ENCODE measurements around the gene DEGS1.

Gene DEGS1

DNA sequence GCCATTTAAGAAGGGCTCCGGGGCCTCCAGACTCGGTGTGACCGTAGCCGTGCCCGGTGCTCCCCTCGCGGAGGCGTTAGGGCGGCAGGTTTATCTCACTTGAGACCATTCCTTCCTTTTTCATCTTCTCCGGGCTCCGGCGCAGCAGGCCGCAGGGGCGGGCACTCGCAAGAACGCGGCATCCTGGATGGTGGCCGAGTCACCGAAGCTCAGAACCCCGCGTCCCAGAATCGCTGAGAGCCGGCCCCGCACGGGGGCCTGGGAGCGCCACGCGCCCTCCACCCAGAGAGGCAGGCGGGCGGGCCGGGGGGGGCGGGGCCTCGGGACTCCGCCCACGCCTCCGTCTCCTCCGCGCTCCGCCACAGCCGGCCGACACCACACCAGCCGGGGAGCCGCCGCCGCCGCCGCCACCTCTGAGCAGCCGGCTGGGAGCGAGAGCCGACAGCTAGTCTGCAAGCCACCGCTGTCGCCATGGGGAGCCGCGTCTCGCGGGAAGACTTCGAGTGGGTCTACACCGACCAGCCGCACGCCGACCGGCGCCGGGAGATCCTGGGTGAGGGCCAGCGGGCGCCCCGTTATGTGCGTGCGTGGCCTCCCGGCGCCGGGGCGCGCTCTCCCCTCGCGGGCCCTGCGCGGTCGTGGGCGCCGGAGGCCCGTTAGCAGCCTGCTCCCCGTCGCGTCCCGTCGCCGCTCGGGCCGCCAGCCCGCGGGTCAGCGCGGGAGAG is at the start of gene DEGS1:
TSS of gene DEGS1 (plus strand) at position 375 of the 725 bp plus-strand sequence. CDS start at position 472, 97 bp downstream.
- peak within 1 kb of the TSS; percentile 54 to 97 (median 90) for H3K4me3 ChIP-seq
- H3K27ac ChIP-seq: peak within 1 kb of the TSS; percentile 86 to 98 (median 94)

DNA sequence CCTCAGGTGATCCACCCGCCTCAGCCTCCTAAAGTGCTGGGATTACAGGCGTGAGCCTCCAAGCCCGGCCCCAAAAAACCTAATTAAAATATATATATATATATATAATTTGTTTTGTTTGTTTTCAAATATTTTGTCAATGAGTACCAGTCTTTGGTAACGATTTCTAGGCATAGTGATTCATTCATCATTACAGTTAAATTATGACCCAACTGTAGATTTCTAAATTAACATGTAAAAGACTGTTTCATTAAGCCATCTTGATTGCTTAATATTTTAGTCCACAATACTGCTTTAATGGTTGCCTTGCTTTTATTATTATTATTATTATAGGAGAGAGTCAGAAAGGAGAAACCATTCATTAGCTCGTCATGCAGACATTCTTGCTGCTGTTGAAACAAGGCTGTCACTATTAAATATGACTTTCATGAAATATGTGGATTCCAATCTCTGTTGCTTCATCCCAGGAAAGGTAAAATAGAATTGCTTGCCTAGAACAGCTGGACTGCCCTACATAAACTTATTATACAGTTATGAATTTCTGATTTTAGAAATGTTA is 49.2 kb upstream of the DEGS1 start:
- Histone ChIP-seq H3K4me3 (no peak overlapping the region), H3K27ac (no peak overlapping the region)

DNA sequence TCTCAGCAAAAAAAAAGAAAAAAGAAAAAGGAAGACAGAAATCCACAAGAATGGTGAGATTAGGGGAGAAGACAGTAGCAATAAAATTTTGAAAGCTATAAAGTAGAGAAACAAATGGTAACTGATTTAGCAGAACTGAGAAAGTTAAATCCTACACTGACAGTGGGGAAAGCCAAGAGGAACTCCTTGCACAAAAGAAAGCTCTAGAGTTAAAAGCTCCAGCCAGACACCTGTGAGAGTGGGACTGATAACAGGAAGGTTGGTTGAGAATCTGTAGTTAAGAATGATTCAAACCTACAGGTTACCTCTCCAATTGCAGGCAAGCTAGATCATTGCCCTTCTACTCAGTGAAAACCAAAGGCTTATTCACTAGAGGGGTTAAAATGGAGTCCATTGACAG is 45.5 kb upstream of the DEGS1 start:
- H3K27ac ChIP-seq: no peak overlapping the region
- no peak overlapping the region for H3K4me3 ChIP-seq

DNA sequence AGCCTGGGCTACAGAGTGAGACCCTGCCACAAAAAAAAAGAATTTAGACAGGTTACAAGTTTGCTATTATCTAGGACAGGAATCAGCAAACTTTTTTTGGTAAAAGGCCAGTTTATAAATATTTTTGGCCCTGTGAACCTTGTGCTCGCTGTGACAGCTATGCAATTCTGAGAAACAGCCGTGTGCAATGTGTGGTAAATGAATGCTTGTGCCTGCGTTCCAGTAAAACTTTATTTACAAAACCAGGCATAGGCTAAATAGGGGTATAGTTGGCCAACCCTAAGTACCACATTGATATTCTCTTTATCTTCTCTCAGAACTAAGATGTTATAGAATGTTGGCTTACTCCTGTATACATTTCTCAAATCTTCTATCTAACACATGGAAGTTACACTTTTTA is 44.8 kb upstream of the DEGS1 start:
- no peak overlapping the region for H3K27ac ChIP-seq

DNA sequence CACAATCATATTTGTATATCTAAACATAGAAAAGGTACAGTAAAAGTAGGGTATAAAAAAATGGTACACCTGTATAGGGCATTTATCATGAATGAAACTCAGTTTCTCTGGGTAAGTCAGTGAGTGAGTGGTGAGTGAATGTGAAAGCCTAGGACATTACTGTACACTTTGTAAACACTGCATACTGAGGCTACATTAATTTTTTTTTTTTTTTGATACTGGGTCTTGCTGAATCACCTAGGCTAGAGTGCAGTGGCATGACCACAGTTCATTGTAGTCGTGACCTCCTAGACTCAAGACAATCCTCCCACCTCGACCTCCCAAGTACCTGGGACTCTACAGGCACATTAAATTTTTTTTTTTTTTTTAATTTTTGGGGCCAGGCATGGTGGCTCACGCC is 41.3 kb upstream of the DEGS1 start:
- H3K27ac ChIP-seq: no peak overlapping the region
- H3K4me3 ChIP-seq: no peak overlapping the region

More for the DNA sequence above, 44.8 kb upstream of the DEGS1 start:
- no peak overlapping the region for H3K4me3 ChIP-seq

DNA sequence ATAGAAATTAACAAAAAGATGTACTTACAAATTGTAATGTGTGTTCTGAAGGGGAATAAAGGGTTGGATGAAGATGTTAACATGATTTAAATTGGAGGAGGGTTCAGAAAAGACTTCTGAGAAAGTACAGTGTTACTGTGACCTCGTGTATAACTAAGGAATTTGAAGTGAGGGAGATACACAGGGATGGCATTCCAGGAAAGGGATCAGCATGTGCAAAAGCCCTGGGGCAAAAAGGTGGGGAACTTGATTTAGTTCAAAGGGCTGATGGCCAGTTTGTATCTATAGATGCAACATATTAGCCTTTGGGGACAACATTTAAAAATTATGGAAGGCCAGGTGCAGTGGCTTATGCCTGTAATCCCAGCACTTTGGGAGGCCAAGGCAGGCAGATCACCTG is 33.3 kb upstream of the DEGS1 start:
- Histone ChIP-seq H3K4me3 (no peak overlapping the region), H3K27ac (no peak overlapping the region)

DNA sequence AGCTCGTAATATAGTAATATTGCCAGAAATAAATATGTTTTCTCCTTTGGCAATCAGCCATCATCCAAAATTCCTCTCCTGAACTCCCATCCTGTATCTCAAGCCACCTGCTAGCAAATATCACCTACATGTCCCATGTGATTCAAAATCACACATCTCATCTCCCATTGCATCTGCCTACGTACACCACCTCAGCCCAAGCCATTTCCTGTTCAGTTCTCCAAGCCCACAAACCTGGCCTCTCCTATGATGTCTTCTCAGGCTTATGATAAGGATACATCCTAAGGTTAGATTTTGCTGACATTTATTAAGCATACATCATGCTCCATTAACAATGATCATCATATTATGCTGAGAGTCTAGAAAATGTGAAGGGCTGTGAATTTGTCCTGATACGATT is 31.9 kb upstream of the DEGS1 start:
- H3K27ac ChIP-seq: no peak overlapping the region
- H3K4me3 ChIP-seq: no peak overlapping the region

DNA sequence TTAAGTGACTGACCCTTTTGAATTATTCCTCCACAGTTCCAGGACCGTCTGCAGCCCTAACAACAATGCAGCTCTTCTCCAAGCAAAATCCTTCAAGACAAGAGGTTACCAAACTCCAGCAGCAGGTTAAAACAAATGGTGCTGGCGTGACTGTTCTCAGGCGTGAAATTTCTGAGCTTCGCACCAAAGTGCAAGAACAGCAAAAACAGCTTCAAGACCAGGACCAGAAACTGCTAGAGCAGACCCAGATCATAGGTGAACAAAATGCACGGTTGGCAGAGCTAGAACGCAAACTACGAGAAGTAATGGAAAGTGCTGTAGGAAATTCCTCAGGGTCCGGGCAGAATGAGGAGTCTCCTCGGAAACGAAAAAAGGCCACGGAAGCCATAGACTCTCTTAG is 25.7 kb upstream of the DEGS1 start:
- Histone ChIP-seq H3K27ac (no peak overlapping the region), H3K4me3 (no peak overlapping the region)

DNA sequence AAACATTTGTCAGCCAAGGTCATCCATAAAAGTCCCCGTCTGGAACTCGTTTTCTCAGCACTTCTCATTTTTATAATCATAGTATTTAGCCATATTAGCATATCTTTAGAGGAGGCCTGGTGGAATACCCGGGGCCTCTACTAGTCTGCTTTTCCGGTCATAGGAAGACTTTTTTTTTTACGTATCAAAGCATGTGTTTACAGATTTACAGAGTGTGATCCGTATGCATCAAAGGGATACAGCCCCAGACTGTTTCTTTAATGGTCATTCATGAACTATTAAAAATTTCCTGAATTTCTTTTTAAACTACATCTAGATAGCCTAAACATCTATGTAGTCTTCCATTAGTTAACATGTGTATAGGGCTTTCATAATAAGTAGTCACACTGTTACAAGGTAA is 23.5 kb upstream of the DEGS1 start:
- H3K27ac ChIP-seq: no peak overlapping the region
- no peak overlapping the region for H3K4me3 ChIP-seq

DNA sequence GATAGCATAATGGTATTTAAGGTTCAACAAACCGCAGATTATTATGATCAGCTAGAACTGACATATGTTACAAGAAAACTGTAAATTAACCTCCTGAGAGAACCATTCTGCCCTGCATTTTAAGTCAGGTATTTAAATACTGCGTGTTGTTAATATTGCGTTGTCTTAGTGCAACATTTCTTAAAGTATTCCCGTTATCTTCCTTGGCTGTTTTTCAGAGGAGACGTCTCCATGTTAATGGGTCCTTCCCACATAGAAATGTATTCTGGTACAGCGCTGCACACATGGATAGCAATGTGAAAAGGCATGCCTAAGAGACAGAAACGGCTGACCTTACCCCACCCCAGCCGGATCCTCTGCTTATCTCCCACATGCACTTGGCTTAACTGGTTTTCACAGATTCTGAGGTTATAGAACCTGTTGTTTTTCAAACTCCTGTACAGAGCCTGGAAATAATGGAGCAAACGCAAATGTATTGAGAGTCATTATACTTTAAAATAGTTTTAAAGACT is 22.8 kb upstream of the DEGS1 start:
- H3K4me3 ChIP-seq: no peak overlapping the region
- no peak overlapping the region for H3K27ac ChIP-seq

DNA sequence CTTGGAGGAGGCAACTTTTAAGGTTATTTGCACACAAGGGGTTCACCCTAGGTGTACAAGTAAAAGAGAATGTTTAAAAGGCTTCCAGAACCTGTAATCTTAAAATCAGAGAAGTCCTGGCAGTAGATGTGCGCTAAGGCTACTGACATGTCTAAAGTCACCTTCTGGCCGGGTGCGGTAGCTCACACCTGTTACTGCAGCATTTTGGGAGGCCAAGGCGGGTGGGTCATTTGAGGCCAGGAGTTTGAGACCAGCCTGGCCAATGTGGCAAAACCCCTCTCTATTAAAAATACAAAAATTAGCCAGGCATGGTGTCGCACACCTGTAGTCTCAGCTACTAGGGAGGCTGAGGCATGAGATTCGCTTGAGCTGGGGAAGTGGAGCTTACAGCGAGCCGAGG is 20.3 kb upstream of the DEGS1 start:
- no peak overlapping the region for H3K4me3 ChIP-seq
- H3K27ac ChIP-seq: no peak overlapping the region

DNA sequence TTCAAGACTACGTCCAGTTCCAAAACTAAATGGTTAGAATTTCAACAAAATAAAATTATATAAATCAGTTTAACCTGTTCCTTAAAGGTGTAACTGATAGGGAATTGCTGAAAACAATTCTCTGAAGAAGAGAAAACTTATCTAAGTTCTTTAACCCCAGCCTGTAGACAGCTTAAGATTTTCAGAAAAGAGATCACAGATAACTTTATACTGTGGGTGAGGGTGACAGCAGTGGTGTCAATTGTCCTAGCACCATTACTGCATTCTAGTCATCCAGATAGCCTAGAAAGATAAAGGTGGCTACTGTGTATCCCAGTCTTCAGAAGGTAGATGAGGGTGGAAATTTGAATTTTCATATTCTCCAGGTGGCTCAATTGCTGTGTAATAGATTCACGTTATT is 19.7 kb upstream of the DEGS1 start:
- H3K4me3 ChIP-seq: no peak overlapping the region
- no peak overlapping the region for H3K27ac ChIP-seq

DNA sequence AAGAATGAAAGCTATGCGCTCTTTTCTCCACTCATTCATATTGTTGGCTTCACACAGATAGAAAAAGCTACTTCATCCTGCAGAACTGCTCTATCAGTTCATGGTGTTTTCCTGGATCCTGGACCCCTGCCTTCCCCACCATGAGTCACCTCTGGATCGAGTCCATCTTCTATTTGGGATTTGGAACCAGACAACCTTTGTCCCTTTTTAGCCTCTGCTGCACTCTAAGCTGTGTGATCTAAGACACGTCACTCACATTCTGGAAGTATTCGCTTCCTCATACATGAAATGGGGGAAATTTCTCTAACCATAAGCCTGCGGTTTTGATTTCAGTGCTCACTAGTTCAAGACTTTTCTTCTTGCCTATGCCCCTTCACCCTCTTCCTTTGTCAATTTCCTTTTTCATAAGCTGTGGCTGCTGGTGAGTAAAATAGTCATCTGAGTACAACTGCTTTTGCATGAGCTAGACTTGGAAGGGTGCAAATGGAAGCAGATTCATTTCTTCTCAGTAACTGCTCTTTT is 14.1 kb upstream of the DEGS1 start:
- no peak overlapping the region for H3K4me3 ChIP-seq
- H3K27ac ChIP-seq: peak overlapping the region in 15 of 21 experiments; percentile 3 to 65 (median 28)

DNA sequence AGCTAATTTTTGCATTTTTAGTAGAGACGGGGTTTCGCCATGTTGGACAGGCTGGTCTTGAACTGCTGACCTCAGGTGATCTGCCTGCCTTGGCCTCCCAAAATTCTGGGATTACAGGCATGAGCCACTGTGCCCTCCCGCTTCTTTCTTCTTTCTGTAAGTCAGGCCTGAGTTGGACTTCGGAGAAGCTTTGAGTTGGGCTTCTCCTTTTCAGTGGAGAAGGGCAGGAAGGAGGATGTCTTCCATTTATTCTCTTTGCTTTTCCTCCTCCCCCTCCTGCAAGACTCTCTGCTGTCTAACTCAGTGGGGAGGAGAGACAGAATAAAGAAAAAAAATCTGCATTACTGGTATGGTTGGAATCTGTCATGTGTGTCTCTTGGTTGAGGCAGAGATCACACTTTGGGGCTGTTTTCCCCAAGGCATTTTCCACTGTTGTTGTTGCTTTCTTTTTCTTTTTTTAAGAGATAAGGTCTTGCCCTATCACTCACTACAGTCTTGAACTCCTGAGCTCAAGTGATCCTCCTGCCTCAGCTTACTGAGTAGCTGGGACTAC is 13.2 kb upstream of the DEGS1 start:
- Histone ChIP-seq H3K27ac (peak overlapping the region in 17 of 21 experiments; percentile 1 to 65 (median 26)), H3K4me3 (no peak overlapping the region)

DNA sequence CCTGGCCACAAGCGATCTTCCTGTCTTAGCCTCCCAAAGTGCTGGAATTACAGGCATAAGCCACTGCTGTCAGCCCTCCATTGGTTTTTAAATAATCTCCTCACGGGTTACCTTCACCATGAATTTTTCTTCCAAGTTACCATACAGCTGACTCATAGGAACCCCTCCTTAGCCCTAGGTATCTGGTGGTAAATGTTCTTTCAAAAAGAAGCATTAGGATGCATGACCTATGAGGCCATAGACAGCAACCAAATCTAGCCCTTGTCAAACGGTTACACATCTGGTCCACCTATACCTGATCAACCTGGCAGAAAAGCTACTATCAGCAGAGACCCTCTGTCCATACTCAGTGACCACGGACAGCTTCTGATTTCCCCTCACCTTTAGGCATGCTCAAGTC is 12.7 kb upstream of the DEGS1 start:
- Histone ChIP-seq H3K27ac (peak overlapping the region in 13 of 21 experiments; percentile 1 to 65 (median 26)), H3K4me3 (no peak overlapping the region)

DNA sequence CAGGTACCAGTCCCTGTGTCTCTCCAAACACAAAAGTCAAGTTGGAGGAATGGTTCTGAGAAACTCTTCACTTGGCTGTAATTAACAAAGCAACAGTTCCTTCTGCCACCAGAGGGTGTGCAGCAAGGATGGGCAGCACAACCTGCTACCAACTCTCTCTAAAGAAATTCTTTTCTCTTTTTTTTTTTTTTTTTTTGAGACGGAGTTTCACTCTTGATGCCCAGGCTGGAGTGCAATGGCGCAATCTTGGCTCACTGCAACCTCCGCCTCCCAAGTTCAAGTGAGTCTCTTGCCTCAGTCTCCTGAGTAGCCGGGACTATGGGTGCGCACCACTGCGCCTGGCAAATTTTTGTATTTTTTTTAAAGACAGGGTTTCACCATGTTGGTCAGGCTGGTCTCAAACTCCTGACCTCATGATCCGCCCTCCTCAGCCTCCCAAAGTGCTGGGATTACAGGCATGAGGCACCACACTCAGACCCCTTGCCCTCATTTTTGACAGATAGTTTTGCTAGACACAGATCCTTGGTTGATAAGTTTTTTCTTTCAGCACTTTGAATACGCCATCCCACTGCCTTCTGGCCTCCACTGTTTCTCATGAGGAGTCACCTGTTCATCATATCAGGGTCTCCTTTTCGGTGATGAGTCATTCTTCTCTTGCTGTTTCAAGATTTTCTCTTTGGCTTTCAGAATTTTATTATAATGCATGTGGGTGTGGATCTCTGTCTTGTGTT is 12.1 kb upstream of the DEGS1 start:
- Histone ChIP-seq H3K4me3 (no peak overlapping the region), H3K27ac (peak overlapping the region in 7 of 21 experiments; percentile 22 to 65 (median 34))

DNA sequence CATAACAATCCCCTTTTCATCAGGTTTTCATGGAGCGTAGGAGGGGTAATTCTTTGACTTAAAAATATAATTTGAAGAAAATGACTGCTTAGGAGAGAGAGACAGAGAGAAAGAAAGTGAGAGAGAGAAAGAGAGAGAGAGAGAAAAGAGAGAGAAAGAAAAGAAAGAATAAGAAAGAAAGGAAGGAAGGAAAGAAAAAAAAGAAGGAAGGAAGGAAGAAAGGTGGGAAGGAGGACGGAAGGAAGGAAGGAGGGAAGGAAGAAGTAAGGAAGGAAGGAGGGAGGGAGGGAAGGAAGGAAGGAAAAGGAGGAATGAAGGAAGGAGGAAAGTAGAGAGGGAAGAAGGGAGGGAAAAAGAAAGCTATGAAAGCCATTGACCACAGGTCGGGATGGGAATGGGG is 10.8 kb upstream of the DEGS1 start:
- H3K4me3 ChIP-seq: no peak overlapping the region
- peak overlapping the region in 1 of 21 experiments; percentile 69 for H3K27ac ChIP-seq

DNA sequence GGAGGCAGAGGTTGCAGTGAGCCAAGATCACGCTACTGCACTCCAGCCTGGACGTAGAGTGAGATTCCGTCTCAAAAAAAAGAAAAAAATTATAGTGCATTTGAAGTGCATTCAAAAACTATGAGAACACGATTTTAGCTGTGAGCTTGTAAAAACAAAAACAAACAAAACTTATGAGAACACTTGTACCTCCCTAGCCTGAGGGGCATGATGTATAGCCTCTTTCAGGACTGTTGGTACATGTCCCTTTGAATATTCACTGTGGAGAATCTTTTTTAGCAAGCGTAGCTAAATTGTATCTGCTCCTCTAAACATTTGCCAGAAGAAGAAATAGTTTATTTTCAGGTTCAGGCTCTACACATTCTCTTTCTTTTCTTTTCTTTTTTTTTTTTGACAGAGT is 9.5 kb upstream of the DEGS1 start:
- no peak overlapping the region for H3K4me3 ChIP-seq
- H3K27ac ChIP-seq: peak overlapping the region in 15 of 21 experiments; percentile 26 to 69 (median 50)

DNA sequence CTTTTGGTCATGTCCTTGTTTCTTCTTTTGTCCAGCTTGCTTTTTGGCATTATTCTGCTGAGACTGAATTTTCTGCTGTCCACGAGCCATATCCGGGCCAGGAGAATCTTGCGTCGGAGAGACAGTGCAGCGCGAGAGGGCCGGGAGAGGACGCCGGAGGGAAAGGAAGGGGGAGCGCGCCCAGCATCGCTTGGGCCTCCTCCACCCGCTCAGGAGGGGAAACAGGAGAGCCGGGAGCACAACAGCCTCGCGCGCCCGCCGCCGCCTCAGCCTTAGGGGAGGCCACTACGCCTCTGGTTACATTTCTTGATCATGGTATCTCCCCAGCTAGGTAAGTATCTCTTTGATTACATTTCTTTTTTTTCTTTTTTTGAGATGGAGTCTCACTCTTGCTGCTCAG is 7.4 kb upstream of the DEGS1 start:
- H3K4me3 ChIP-seq: peak overlapping the region in 1 of 7 experiments; percentile 10
- peak overlapping the region in 9 of 21 experiments; percentile 1 to 69 (median 46) for H3K27ac ChIP-seq

DNA sequence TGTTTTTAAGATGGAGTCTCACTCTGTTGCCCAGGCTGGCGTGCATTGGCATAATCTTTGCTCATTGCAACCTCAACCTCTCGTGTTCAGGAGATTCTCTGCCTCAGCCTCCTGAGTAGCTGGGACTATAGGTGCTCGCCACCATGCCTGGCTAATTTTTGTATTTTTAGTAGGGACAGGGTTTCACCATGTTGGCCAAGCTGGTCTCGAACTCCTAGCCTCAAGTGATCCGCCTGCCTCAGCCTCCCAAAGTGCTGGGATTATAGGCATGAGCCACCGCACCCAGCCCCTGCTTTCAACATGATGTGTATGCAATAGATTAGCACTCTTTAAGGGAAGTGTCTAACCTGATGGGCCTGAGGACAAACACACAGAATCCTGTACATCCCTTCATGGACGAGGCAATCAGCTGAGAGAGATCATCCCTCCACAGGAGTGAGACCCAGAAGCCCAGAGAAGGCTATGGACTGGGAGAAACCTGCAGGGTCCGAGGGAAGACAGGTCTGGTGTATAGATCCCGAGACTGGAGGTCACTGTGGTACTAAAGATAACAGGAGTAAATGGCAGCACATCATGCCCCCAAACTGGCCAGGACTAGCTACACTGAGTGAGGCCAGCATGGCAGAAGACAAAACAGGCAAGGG is 5.6 kb upstream of the DEGS1 start:
- H3K4me3 ChIP-seq: no peak overlapping the region
- peak overlapping the region in 1 of 21 experiments; percentile 41 for H3K27ac ChIP-seq
